ENCODE results near the gene F8A3.
"Not testable (repeated sequence)": the region's sequence is repeated elsewhere in the genome, so short reads cannot be mapped to it uniquely, and the experiment has no call there.

GRCh38 chrX:155457761-155458447 lies 516 bp downstream of the F8A3 start:
- not testable (repeated sequence) for TF ChIP-seq POLR2A, CTCF (IDR thresholded peaks at IDR 0.05)

Measured in Peyer's patch (tissue), 4 donors.